ENCODE results near the gene B4GALNT4.

DNA sequence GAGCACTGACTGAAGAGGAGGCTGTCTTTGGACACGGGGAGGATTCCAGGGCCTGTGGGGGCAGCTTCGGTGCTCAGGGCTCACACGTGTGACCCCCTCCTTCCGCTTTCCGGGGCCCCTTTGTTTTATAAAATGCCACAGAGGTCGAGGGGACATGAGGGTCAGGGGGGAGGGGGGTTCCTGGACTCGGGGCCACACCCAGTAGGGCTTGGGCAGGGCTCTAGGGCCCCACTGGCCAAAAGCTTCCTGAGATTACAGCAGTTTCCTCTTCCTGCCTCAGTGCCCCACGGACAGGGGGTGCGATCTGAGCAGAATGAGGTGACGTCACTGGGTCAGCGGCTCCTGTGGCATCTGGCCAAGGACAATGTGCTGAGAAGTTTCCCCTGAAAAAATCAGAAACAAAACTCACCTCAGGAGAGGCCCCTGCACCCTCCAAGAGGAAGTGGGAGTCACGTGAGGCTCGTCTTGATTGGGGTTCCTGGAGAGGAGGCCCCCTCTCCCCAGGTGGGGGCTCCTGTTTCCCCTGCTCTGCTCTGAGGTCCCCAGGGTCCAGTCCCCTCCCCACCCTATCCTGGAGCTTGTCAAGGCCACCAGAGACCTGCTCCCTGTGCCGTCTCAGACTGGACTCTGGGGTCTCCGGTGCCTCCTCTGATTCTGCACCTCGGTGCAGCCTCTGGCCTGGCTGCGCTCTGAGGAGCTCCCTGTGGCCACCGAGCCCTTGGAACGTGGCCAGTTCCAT, 42.3 kb upstream of the B4GALNT4 start:
- TF ChIP-seq POLR2A (IDR thresholded peaks at IDR 0.05) (peak; percentile 42), CTCF (IDR thresholded peaks at IDR 0.05) (no peak)
